WTC11 (cell line): ENCODE results near the gene PITPNC1. TPM values are rescaled to one million over a fixed set of nuclear protein-coding genes. Genes with fewer than 3 reads are reported as not detected.

Source experiments
- ATAC-seq: fragments of 200-7000 bp; cut with Tn5 transposase; 2 replicates; pipeline ENCODE4 v1.10.0; 2021; ENCODE audit warnings: mild to moderate bottlenecking, moderate library complexity
- CTCF ChIA-PET: fragments of 300-600 bp; sonication (Branson Sonifier 250); formaldehyde crosslinking; loops from one replicate; lab custom pipeline; 2021; ENCODE audit warnings: antibody characterized with exemption; lab: Charles Lee
- POLR2A ChIA-PET: fragments of 350-600 bp; sonication (Branson Sonifier 250); formaldehyde crosslinking; loops from one replicate; lab custom pipeline; 2021; ENCODE audit warnings: antibody characterized with exemption; lab: Charles Lee
- DNase-seq: peaks from one replicate; pipeline ENCODE4 v3.0.0; 2021; ENCODE audit warnings: low spot score
- H3K27ac Mint-ChIP-seq: 2 replicates; pipeline ENCODE4 v1.8.0; 2021; ENCODE audit warnings: mixed read lengths
- H3K27me3 Mint-ChIP-seq: 2 replicates; pipeline ENCODE4 v1.8.0; 2021; ENCODE audit warnings: low read depth, mild to moderate bottlenecking, moderate library complexity, mixed read lengths
- H3K36me3 Mint-ChIP-seq: 2 replicates; pipeline ENCODE4 v1.8.0; 2021; ENCODE audit warnings: mixed read lengths
- H3K4me1 Mint-ChIP-seq: 2 replicates; pipeline ENCODE4 v1.8.0; 2022; ENCODE audit warnings: mixed read lengths
- H3K4me3 Mint-ChIP-seq: 2 replicates; pipeline ENCODE4 v1.8.0; 2021; ENCODE audit warnings: mild to moderate bottlenecking, moderate library complexity, mixed read lengths
- H3K9me3 Mint-ChIP-seq: 2 replicates; pipeline ENCODE4 v1.8.0; 2021; ENCODE audit warnings: mixed read lengths
- ELF4 ChIP-seq: sonication (generic); formaldehyde crosslinking; IDR thresholded peaks from 2 replicates; pipeline ENCODE4 v1.8.1; 2022; ENCODE audit warnings: low read depth, mild to moderate bottlenecking, moderate library complexity, missing genetic modification reagents
- GABPB1 ChIP-seq: sonication (generic); formaldehyde crosslinking; IDR thresholded peaks from 2 replicates; pipeline ENCODE4 v1.8.1; 2023; ENCODE audit warnings: mild to moderate bottlenecking, missing genetic modification reagents
- RELA ChIP-seq: sonication (generic); formaldehyde crosslinking; IDR thresholded peaks from 2 replicates; pipeline ENCODE4 v1.8.1; 2022; ENCODE audit warnings: missing genetic modification reagents, mild to moderate bottlenecking, borderline replicate concordance
- SMAD4 ChIP-seq: sonication (generic); formaldehyde crosslinking; IDR thresholded peaks from 2 replicates; pipeline ENCODE4 v1.8.0; 2022; ENCODE audit warnings: mild to moderate bottlenecking, missing genetic modification reagents
- SP1 ChIP-seq: sonication (generic); formaldehyde crosslinking; conservative IDR thresholded peaks from 2 replicates; pipeline ENCODE4 v1.8.1; 2022; ENCODE audit warnings: missing genetic modification reagents
- TCF7 ChIP-seq: sonication (generic); formaldehyde crosslinking; IDR thresholded peaks from 2 replicates; pipeline ENCODE4 v1.8.0; 2022; ENCODE audit warnings: mild to moderate bottlenecking, low read depth, missing genetic modification reagents, moderate library complexity
- total RNA-seq: library from RNA; stranded (reverse); gene quantifications from 3 replicates; pipeline ENCODE4 v1.2.3, GENCODE V29; 2021
- TF ChIP-seq, protein P1 (sequence below): sonication (generic); formaldehyde crosslinking; IDR thresholded peaks from 2 replicates; pipeline ENCODE4 v1.8.1; 2023; ENCODE audit warnings: mild to moderate bottlenecking, missing genetic modification reagents, moderate library complexity
- TF ChIP-seq, protein P2 (sequence below): fragments of 250-450 bp; sonication (Bioruptor Pico); IDR thresholded peaks from 2 replicates; pipeline ENCODE4 v1.9.0; 2021; ENCODE audit warnings: mild to moderate bottlenecking, borderline replicate concordance
- TF ChIP-seq, protein P3 (sequence below): sonication (generic); formaldehyde crosslinking; IDR thresholded peaks from 2 replicates; pipeline ENCODE4 v1.8.0; 2022; ENCODE audit warnings: missing genetic modification reagents
- TF ChIP-seq, protein P4 (sequence below): sonication (generic); formaldehyde crosslinking; IDR thresholded peaks from 2 replicates; pipeline ENCODE4 v1.8.1; 2023; ENCODE audit warnings: mild to moderate bottlenecking, missing genetic modification reagents
- TF ChIP-seq, protein P5 (sequence below): sonication (generic); formaldehyde crosslinking; conservative IDR thresholded peaks from 2 replicates; pipeline ENCODE4 v1.8.1; 2022; ENCODE audit warnings: mild to moderate bottlenecking, missing genetic modification reagents
- TF ChIP-seq, protein P6 (sequence below): sonication (generic); formaldehyde crosslinking; IDR thresholded peaks from 2 replicates; pipeline ENCODE4 v1.8.1; 2023; ENCODE audit warnings: mild to moderate bottlenecking, moderate library complexity, missing genetic modification reagents
- TF ChIP-seq, protein P7 (sequence below): sonication (generic); formaldehyde crosslinking; IDR thresholded peaks from 2 replicates; pipeline ENCODE4 v1.8.0; 2022; ENCODE audit warnings: mild to moderate bottlenecking, missing genetic modification reagents
- TF ChIP-seq, protein P8 (sequence below): fragments of 250-450 bp; sonication (Bioruptor Pico); IDR thresholded peaks from 2 replicates; pipeline ENCODE4 v1.9.0; 2021; ENCODE audit warnings: mild to moderate bottlenecking

PITPNC1 gene
- total RNA-seq, 1 experiment from 2014 or later: 39.8 TPM

DNA sequence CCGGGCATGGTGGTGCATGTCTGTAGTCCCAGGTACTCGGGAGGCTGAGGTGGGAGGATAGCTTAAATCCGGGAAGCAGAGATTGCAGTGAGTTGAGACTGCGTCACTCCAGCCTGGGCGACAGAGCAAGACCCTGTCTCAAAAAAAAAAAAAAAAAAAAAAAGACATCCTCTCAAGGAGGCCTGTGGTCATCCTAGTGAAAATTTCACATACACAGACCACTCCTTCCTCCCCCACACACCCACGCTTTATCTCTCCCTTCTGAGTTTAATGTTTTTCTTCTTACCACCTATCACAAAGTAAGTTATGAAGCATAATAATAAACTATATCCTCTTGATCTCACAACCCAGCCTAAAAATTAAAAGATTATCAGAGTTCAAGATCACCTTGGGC is 339.3 kb downstream of the PITPNC1 start:
- H3K27me3 Mint-ChIP-seq: no peaks in the 10 kb centered on the region
- H3K9me3 Mint-ChIP-seq: peaks cover 7% of the 10 kb centered on the region
- ChIA-PET POLR2A (no interaction called here), CTCF (interaction anchor here (0.6 kb wide), 1 partner anchor 85 kb away, joined by 3 read pairs; no protein-coding TSS in a partner anchor)
- no peak for ATAC-seq
- H3K36me3 Mint-ChIP-seq: peaks cover 17% of the 10 kb centered on the region
- H3K27ac Mint-ChIP-seq: peak overlapping the region; percentile 45; the same call in 1 of the 2 replicates
- H3K4me1 Mint-ChIP-seq: peaks cover 11% of the 10 kb centered on the region
- H3K4me3 Mint-ChIP-seq: peak overlapping the region; percentile 100; the same call in 1 of the 2 replicates
- DNase-seq: no peak
- TF ChIP-seq, protein P1, sequence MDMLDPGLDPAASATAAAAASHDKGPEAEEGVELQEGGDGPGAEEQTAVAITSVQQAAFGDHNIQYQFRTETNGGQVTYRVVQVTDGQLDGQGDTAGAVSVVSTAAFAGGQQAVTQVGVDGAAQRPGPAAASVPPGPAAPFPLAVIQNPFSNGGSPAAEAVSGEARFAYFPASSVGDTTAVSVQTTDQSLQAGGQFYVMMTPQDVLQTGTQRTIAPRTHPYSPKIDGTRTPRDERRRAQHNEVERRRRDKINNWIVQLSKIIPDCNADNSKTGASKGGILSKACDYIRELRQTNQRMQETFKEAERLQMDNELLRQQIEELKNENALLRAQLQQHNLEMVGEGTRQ (CRISPR knock-in tag): no peak
- TF ChIP-seq, protein P2, sequence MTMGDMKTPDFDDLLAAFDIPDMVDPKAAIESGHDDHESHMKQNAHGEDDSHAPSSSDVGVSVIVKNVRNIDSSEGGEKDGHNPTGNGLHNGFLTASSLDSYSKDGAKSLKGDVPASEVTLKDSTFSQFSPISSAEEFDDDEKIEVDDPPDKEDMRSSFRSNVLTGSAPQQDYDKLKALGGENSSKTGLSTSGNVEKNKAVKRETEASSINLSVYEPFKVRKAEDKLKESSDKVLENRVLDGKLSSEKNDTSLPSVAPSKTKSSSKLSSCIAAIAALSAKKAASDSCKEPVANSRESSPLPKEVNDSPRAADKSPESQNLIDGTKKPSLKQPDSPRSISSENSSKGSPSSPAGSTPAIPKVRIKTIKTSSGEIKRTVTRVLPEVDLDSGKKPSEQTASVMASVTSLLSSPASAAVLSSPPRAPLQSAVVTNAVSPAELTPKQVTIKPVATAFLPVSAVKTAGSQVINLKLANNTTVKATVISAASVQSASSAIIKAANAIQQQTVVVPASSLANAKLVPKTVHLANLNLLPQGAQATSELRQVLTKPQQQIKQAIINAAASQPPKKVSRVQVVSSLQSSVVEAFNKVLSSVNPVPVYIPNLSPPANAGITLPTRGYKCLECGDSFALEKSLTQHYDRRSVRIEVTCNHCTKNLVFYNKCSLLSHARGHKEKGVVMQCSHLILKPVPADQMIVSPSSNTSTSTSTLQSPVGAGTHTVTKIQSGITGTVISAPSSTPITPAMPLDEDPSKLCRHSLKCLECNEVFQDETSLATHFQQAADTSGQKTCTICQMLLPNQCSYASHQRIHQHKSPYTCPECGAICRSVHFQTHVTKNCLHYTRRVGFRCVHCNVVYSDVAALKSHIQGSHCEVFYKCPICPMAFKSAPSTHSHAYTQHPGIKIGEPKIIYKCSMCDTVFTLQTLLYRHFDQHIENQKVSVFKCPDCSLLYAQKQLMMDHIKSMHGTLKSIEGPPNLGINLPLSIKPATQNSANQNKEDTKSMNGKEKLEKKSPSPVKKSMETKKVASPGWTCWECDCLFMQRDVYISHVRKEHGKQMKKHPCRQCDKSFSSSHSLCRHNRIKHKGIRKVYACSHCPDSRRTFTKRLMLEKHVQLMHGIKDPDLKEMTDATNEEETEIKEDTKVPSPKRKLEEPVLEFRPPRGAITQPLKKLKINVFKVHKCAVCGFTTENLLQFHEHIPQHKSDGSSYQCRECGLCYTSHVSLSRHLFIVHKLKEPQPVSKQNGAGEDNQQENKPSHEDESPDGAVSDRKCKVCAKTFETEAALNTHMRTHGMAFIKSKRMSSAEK (CRISPR knock-in tag): no peak
- TF ChIP-seq GABPB1 (CRISPR knock-in tag) (no peak), RELA (CRISPR knock-in tag) (no peak)
- TF ChIP-seq, protein P3, sequence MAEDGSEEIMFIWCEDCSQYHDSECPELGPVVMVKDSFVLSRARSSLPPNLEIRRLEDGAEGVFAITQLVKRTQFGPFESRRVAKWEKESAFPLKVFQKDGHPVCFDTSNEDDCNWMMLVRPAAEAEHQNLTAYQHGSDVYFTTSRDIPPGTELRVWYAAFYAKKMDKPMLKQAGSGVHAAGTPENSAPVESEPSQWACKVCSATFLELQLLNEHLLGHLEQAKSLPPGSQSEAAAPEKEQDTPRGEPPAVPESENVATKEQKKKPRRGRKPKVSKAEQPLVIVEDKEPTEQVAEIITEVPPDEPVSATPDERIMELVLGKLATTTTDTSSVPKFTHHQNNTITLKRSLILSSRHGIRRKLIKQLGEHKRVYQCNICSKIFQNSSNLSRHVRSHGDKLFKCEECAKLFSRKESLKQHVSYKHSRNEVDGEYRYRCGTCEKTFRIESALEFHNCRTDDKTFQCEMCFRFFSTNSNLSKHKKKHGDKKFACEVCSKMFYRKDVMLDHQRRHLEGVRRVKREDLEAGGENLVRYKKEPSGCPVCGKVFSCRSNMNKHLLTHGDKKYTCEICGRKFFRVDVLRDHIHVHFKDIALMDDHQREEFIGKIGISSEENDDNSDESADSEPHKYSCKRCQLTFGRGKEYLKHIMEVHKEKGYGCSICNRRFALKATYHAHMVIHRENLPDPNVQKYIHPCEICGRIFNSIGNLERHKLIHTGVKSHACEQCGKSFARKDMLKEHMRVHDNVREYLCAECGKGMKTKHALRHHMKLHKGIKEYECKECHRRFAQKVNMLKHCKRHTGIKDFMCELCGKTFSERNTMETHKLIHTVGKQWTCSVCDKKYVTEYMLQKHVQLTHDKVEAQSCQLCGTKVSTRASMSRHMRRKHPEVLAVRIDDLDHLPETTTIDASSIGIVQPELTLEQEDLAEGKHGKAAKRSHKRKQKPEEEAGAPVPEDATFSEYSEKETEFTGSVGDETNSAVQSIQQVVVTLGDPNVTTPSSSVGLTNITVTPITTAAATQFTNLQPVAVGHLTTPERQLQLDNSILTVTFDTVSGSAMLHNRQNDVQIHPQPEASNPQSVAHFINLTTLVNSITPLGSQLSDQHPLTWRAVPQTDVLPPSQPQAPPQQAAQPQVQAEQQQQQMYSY (CRISPR knock-in tag): no peak
- TF ChIP-seq, protein P4, sequence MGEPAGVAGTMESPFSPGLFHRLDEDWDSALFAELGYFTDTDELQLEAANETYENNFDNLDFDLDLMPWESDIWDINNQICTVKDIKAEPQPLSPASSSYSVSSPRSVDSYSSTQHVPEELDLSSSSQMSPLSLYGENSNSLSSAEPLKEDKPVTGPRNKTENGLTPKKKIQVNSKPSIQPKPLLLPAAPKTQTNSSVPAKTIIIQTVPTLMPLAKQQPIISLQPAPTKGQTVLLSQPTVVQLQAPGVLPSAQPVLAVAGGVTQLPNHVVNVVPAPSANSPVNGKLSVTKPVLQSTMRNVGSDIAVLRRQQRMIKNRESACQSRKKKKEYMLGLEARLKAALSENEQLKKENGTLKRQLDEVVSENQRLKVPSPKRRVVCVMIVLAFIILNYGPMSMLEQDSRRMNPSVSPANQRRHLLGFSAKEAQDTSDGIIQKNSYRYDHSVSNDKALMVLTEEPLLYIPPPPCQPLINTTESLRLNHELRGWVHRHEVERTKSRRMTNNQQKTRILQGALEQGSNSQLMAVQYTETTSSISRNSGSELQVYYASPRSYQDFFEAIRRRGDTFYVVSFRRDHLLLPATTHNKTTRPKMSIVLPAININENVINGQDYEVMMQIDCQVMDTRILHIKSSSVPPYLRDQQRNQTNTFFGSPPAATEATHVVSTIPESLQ (CRISPR knock-in tag): no peak
- TF ChIP-seq, protein P5, sequence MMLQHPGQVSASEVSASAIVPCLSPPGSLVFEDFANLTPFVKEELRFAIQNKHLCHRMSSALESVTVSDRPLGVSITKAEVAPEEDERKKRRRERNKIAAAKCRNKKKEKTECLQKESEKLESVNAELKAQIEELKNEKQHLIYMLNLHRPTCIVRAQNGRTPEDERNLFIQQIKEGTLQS: no peak
- TF ChIP-seq, all 79 proteins: peak for 0

DNA sequence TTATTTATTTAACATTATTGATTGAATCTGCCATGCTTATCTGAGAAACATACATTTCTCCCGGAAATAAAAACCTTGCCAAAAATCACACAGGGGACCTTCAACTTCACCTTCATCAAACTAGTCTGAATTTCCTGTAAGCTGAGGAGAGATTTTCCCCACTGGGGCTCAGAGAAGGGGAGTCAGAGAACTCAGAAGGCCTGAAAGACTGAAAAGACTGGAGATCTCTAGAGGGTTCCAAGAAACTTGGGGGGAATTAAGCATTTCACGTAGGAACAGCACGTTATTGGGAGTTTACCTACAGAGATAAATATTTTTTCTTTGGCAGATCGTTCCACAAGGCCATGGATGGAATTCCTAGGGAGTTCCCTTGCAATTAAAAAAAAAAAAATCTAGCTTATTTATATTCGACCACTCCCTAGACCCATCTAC is 340.1 kb downstream of the PITPNC1 start:
- Mint-ChIP-seq H3K9me3 (peaks cover 7% of the 10 kb centered on the region), H3K27ac (peak overlapping the region; percentile 95), H3K27me3 (no peaks in the 10 kb centered on the region), H3K4me1 (peaks cover 11% of the 10 kb centered on the region), H3K36me3 (peaks cover 25% of the 10 kb centered on the region), H3K4me3 (peak overlapping the region; percentile 100)
- ChIA-PET CTCF (interaction anchor here (0.5 to 1.3 kb wide), 5 partner anchors 13 to 352 kb away, joined by 3 to 6 read pairs (median 4); partner anchors contain the start of gene BPTF), POLR2A (interaction anchor here (0.6 to 2.0 kb wide), 2 partner anchors 10 to 87 kb away, joined by 5 to 9 read pairs; no protein-coding TSS in a partner anchor)
- ATAC-seq (peak; percentile 3; the same call in 1 of the 2 replicates), DNase-seq (no peak)
- TF ChIP-seq, protein P5: no peak
- no peak for TF ChIP-seq SP1
- no peak for TF ChIP-seq TCF7 (CRISPR knock-in tag)
- TF ChIP-seq SMAD4: no peak
- TF ChIP-seq, protein P6, sequence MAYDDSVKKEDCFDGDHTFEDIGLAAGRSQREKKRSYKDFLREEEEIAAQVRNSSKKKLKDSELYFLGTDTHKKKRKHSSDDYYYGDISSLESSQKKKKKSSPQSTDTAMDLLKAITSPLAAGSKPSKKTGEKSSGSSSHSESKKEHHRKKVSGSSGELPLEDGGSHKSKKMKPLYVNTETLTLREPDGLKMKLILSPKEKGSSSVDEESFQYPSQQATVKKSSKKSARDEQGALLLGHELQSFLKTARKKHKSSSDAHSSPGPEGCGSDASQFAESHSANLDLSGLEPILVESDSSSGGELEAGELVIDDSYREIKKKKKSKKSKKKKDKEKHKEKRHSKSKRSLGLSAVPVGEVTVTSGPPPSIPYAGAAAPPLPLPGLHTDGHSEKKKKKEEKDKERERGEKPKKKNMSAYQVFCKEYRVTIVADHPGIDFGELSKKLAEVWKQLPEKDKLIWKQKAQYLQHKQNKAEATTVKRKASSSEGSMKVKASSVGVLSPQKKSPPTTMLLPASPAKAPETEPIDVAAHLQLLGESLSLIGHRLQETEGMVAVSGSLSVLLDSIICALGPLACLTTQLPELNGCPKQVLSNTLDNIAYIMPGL: no peak
- TF ChIP-seq, protein P1 (CRISPR knock-in tag): no peak
- TF ChIP-seq ELF4: no peak
- TF ChIP-seq, protein P7, sequence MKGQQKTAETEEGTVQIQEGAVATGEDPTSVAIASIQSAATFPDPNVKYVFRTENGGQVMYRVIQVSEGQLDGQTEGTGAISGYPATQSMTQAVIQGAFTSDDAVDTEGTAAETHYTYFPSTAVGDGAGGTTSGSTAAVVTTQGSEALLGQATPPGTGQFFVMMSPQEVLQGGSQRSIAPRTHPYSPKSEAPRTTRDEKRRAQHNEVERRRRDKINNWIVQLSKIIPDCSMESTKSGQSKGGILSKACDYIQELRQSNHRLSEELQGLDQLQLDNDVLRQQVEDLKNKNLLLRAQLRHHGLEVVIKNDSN: no peak
- TF ChIP-seq, protein P8, sequence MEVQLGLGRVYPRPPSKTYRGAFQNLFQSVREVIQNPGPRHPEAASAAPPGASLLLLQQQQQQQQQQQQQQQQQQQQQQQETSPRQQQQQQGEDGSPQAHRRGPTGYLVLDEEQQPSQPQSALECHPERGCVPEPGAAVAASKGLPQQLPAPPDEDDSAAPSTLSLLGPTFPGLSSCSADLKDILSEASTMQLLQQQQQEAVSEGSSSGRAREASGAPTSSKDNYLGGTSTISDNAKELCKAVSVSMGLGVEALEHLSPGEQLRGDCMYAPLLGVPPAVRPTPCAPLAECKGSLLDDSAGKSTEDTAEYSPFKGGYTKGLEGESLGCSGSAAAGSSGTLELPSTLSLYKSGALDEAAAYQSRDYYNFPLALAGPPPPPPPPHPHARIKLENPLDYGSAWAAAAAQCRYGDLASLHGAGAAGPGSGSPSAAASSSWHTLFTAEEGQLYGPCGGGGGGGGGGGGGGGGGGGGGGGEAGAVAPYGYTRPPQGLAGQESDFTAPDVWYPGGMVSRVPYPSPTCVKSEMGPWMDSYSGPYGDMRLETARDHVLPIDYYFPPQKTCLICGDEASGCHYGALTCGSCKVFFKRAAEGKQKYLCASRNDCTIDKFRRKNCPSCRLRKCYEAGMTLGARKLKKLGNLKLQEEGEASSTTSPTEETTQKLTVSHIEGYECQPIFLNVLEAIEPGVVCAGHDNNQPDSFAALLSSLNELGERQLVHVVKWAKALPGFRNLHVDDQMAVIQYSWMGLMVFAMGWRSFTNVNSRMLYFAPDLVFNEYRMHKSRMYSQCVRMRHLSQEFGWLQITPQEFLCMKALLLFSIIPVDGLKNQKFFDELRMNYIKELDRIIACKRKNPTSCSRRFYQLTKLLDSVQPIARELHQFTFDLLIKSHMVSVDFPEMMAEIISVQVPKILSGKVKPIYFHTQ: no peak
